ENCODE measurements around the gene VAMP3. TPM values are rescaled to one million over a fixed set of nuclear protein-coding genes. Genes with fewer than 3 reads are reported as not detected.

VAMP3 gene, protein sequence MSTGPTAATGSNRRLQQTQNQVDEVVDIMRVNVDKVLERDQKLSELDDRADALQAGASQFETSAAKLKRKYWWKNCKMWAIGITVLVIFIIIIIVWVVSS
- total RNA-seq (2014; rRNA removed; shearing (Covaris generic)), result 146 and 198 TPM in 2 replicates

GRCh38 chr1:7770997-7771822 is at the start of gene VAMP3:
TSS of gene VAMP3 (plus strand) at chr1:7771296. CDS start at chr1:7771384, 88 bp downstream.
- DNase-seq (ENCODE audit: low read depth), result peak; percentile 72

DNA sequence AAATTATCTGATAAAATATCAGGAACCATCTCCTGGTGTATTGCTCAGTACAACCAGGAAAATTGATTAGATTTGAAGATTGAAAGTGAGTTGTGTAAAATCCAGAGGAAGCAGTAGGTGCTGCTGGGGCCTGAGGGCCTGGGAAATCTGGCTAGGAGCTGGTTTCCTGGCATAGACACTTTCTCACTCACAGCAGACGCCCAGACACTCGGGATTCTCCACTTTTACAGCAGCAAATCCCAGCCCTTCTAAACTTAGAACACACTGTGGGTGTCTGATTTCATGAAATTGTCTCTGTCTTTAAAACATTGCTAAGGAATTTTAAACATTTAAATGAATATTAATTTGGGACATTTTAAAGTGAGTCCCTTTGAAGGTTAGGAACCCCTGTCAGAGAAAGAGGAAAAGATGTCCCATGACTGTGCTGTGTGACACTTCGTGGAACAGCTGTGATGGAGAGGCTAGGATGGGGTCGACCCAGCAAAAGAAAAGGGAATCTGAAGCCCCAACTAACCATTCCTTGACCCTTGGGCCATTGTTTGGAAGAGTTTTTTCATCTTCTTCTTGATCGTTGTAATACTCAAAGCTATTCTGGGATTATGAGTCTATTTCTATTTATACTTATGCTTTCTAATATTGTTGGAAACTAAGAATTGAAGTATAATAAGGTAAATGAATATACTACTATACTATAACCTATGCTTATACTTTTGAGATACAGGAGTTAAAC is 49.0 kb upstream of the VAMP3 start:
- DNase-seq (ENCODE audit: low read depth), result no peak

- no peak for DNase-seq (ENCODE audit: low read depth)
Measured at GRCh38 chr1:7722670-7723012, 48.5 kb upstream of the VAMP3 start.

DNA sequence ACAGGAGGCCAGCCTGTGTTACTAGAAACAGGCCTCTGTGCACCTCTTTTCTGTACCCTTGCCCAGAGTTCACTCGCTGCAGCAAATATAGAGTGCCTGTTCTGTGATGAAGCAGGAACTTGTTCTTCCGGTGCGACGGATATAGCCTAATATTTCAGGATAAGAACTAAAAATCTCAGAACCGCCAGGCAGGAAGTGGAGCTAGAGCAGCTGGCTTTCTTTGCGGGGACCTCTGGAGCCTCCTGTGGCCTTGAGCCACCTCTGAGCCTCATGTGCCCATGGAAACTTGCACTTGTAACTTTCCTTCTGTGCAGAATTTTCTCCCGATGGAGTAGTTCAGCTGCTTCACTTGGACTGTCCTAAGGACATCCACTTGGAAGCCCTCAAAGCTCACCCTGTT is 44.5 kb upstream of the VAMP3 start:
- DNase-seq (ENCODE audit: low read depth), result no peak

GRCh38 chr1:7727809-7728471 is 43.2 kb upstream of the VAMP3 start:
- no peak for DNase-seq (ENCODE audit: low read depth)

- DNase-seq (ENCODE audit: low read depth), result no peak
Measured at GRCh38 chr1:7729761-7730160, 41.3 kb upstream of the VAMP3 start.

GRCh38 chr1:7732331-7732730 is 38.8 kb upstream of the VAMP3 start:
- DNase-seq (ENCODE audit: low read depth), result no peak

DNA sequence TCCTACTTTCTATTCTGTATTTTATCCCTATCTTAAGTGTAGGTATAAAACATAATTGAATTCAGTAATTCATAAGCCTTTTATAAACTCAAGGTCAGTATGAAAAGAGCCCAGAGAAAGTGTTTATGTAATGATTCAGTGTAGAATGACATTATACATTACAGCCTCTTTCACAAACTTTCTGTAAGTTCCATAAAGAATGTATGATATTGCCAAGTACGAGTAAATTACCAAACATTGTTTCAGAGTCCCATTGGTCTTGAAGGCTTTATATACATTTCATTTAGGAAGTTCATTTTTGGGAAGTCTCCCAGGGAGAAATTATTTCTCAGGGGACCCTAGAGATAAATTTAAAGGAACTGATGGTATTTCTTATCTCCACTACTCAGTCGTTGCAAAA is 37.8 kb upstream of the VAMP3 start:
- DNase-seq (ENCODE audit: low read depth), result no peak

- no peak for DNase-seq (ENCODE audit: low read depth)
Measured at GRCh38 chr1:7738044-7738443, 33.1 kb upstream of the VAMP3 start.

DNA sequence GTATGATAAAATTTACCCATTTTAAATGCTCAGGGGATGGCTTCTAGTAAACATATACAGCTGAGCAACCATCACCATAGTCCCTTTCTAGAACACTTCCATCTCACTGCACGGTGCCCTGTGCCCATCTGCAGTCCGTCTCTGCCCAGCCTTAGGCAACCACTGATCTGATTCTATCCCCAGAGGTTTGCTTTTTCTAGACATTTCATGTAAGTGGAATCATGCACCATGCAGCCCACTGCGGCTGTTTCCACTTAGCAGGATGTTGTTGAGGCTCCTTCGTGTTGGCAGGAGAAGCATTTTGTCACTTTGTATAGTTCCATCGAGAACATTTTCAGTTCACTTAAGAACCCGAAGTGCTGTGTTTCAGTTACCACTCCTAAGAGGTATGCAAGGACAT is 27.8 kb upstream of the VAMP3 start:
- DNase-seq (ENCODE audit: low read depth), result no peak

DNA sequence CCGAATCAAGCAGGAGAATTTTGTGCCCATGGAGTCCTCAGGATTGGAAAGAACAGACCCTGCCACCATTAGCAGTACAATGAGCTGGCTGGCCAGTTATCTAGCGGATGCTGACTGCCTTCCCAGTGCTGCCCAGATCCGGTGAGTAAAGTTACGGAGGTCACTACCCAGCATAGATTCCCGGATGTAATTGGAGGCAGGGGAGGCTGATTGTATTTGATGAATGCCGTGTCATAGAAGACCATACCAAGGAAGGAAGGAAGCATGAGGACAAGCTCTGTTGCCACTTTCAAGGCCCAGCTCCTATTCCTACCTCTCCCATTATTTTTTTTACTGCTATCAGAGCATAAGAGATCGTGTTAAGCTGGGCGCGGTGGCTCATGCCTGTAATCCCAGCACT is 26.2 kb upstream of the VAMP3 start:
- DNase-seq (ENCODE audit: low read depth), result no peak

DNA sequence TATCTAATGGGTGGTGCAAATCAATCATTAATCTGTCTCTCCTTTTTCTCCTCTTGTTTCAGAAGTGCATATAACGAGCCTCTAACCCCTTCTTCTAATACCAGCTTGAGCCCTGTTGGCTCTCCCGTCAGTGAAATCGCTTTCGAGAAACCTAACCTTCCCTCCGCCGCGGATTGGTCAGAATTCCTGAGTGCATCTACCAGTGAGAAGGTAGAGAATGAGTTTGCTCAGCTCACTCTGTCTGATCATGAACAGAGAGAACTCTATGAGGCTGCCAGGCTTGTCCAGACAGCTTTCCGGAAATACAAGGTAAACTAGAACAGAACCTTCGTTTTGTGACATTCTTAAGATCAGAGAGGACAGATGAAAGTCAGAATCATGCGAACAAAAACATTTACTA is 25.3 kb upstream of the VAMP3 start:
- no peak for DNase-seq (ENCODE audit: low read depth)

DNA sequence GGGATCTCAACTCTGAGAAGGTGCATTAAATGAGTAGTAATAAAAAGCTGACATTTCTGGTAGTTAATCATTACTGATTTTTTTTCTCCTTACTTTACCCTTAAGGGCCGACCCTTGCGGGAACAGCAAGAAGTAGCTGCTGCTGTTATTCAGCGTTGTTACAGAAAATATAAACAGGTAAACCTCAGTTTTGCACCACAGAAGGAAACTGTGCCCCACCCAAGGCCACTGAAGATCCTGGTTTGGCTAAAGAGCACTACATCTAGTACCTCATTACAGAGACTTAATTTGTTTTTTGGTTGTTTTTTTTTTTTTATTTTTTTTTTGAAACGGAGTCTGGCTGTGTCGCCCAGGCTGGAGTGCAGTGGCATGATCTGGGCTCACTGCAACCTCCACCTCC is 23.5 kb upstream of the VAMP3 start:
- DNase-seq (ENCODE audit: low read depth), result no peak

DNA sequence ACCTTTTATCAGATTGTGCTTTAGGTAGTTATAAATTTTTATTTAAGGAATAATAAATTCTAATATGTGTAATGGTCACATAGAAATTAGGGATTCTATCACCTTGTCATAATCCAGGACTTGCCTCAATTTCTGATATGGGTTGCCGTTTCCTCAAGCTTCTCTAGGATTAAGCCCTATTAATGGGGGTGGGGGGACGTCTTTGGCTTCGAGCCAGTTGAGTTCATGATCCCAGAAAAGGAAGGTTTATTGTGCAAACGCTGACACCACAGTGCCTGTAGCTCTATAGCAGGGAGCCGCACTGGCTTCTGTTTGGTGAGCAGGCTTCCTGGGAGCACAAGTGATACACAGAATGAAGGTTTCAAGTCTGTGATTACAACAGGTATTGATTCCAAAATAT is 22.0 kb upstream of the VAMP3 start:
- no peak for DNase-seq (ENCODE audit: low read depth)

- no peak for DNase-seq (ENCODE audit: low read depth)
Measured at GRCh38 chr1:7751174-7751573, 19.9 kb upstream of the VAMP3 start.

DNA sequence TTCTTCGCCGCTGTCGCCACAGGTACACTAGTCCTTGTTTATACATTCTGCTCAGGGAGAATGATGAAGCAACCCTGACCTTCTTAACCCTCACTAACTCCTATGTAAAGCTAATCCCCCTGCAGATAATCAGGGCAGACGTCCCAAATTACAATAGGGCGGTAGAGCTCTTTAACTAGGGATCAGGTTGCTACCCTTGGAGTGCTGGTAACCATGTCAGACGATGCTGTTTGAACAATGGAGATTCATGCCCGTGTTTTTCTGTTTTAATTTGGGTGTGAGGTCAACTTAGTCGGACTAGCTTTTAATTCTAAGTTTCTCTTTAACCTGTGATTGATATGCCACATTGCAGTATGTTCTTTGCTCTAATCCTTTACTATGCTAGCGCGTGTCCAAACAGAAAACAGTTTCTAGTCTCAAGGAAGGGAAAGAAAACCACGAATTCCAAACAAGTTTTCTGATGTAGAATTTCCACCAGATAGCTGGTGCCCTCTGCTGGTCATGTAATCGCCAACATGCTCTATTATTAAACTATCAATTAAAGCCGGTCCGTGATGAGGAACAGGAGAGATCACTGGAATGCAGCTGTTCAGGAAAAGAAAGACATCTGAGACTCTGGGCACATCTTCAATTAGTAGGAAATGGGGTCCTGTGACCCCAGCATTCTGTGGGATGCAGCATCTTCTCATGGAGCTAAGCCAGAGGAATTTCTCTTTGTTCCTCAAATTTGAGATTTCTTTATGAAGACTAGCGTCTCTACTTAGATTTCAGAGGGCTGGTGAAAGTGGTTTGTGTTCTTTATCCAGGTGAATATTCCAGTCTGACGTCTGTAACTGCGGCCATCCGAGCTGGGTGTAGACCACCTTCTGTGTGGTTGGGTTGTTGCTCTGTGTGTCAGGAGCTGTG is 18.3 kb upstream of the VAMP3 start:
- DNase-seq (ENCODE audit: low read depth), result peak; percentile 75

DNA sequence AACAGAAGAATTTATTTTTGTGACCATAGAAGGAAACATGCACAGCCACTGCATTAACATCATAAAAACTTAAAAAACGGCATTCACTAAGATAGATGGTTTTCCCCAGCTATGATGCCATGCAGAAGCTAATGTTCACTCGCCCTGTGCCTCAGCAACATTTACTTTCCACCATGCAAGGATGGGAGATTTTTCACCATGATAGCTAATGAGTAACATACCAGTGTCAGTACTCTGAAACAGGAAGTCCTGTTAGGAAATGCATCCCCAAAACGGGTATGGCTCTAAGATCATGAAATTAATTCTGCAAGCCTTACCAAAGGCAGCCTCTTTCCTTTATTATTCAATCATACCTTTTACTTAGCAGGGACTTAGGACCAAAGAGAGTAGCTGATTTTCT is 17.5 kb upstream of the VAMP3 start:
- DNase-seq (ENCODE audit: low read depth), result no peak

DNA sequence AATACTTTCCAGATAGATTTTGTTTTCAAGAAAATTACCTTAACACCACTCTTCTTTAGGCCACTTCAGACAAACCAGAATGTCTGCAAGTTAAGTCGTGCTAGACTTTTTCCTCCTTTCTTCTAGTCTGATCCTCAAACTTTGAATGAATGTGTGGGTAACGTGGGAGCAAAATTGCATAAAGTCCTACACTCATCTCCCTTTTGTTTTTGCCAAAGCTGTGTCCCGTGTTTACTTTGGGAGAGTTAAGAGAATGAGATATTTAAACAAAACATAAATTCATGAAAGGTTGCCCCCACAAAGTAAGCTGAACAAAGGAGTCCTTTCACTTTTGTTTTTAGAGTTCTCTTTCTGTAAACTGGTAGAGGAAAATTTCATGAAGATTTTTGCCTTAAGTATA is 16.9 kb upstream of the VAMP3 start:
- no peak for DNase-seq (ENCODE audit: low read depth)

DNA sequence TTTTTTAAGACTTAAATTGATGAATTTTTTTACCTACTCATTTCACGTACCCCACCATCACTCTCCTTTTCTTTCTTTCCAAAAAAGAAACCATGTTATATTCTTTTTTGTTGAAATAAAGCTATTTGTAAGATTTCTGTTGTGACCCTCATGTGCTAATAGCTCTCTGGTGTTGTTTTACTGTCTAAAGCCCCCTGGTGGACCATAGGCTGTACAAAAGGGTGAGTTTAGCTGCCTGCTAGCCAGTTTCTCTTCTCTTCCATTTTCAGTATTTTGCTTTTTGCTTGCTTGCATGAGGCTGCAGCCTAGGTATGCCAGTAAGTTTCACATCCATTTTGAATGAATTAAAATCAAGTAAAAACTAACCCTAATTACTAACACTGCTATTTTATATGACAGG is 15.6 kb upstream of the VAMP3 start:
- peak; percentile 36 for DNase-seq (ENCODE audit: low read depth)

DNA sequence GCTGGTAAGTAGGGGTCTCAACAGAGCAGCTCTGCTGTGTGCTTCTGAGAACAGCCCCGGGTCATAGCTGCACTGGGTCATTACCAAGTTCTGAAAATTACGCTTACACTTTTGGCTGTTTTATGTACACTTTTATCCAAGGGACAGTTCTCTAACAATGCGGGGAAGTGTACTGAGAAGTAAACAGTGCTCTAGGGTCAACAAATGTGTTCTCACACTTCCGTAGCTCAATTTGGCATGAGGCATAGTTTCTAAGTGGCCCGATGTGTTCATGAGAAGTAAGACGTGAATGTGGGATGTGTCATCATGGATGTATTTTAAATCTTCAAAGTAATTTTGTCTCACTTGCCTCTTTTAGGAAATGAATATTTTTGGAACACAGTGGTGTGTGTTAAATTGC is 10.9 kb upstream of the VAMP3 start:
- DNase-seq (ENCODE audit: low read depth), result peak; percentile 17

DNA sequence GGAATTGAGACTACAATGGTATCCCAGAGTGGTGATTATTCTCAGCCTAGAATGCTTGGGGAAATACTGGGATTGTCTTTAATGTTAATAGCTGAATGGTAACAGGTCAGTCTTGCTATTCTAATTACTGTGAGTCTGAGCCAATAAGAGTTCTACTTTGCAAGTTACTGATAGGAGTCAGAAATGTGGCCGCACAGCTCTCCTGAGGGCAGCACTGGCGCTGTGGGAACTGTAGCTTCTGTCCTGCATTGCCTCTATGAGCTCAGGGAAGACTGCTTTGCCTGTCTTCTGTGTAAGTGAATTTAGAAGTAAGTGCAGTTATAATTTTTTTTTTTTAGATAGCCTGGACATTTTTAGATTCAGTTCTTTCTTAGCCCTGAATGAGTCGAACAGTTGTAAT is 10.0 kb upstream of the VAMP3 start:
- no peak for DNase-seq (ENCODE audit: low read depth)

DNA sequence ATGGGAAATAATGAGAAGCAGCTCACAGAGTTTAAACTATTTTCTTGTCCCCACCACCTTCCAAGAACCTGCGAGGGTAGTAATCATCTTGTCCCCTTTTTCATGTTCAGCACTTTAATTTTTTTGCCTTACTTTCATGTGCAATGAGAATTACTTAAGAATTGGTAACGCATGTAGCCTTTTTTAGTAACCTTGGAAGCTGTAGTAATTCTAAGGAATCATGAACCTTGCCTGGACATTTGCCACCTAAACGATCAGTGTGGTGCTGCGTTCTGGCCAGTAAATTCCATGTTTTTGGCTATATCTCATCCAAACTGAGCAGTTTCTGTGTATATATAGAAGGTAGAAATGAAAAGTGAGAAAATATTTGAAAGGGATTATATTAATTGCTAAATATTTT is 3.9 kb upstream of the VAMP3 start:
- DNase-seq (ENCODE audit: low read depth), result no peak

Measured in M059J (cell line).